GM15510 (cell line): ENCODE data around the gene SCMH1.

ENCODE experiments used
- POLR2A ChIP-seq: IDR thresholded peaks from 3 replicates; pipeline ENCODE4 v1.6.1; 2011; ENCODE audit warnings: borderline replicate concordance; ENCODE audit not compliant: insufficient read length; ENCODE audit errors: extremely low read depth

The SCMH1 gene

GRCh38 chr1:41175546-41175945 is 66.6 kb downstream of the SCMH1 start:
- no peak for TF ChIP-seq POLR2A

DNA sequence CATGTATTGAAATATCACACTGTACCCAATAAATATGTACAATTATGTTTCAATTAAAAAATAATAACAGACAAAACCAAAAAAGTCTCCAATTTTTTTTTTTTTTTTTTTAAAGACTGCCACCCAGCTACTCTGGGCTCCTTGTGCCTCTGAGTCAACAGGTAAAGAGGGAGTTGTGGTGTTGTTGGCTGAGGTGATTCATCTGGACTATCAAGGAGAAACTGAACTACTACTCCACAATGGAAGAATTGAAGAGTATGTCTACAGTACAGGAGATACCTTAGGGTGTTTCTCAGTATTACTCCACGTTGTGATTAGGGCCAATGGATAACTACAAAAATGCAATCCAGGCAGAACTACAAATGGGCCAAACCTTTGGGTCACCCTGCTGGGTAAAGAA is 67.9 kb downstream of the SCMH1 start:
- TF ChIP-seq POLR2A: no peak

DNA sequence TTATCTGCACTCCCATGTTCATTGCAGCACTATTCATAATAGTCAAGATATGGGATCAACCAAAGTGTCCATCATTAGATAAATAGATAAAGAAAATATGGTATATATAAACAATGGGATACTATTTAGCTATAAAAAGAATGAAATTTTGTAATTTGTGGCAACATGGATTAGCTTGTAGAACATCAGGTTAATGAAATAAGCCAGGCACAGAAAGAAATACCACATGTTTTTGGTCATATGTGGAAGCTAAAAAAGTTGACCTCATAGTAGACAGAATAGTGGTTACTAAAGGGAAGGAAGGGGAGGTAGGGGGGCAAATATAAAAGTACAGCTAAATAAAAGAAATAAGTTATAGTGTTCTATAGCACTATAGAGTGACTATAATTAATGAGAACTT is 68.5 kb downstream of the SCMH1 start:
- no peak for TF ChIP-seq POLR2A

GRCh38 chr1:41171266-41171874 is 70.7 kb downstream of the SCMH1 start:
- TF ChIP-seq POLR2A: no peak

DNA sequence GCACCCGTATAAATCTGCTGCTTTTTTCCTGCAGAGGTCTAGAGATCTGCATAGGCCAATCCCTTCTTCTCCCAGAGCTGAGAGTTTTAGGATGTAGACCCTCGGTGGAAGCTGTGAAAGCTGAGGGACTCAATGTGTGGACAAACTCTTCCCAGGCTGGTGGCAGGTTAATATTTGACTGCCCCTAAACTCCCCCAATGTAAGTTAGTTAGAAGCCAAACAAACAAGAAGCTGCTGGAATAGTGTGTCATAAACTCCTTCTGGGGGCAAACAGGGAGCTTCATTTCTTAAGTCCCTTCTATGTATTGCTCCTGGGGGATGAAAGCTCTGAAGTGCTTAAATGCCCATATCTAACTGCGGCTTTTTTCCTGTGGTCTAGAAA is 72.3 kb downstream of the SCMH1 start:
- no peak for TF ChIP-seq POLR2A

DNA sequence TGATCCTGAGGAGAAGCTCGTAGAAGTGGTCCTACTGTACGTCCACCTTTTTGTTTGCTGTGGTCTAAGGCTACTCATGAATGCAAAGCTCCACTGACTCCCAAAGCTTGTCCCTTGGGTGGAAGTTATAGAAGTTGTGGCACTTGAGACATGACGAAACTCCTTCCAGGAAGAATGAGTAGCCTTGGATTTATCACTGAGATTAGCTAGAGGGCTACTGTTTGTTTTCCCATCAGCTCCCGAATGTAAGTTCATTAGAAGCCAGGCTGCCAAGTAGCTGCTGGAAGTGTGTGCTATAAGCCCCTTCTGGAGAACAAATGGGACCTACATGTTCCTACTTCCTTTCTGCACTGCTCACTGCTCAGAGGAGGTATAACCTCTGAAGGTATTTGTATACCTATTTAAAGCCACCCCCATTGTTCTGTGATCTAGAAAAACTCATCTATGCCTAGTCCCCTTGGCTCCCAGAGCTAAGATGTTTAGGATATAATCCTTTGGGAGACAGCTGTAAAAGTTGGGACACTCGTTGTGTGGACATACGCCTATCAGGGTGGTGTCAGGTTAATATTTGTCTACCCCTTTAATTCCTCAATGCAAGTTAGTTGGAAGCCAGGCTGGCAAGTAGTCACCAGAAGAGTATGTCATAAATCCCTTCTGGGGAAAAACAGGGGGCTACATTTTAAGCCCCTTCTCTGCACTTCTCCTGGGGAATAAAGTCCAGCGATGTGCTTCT is 72.9 kb downstream of the SCMH1 start:
- TF ChIP-seq POLR2A: no peak

DNA sequence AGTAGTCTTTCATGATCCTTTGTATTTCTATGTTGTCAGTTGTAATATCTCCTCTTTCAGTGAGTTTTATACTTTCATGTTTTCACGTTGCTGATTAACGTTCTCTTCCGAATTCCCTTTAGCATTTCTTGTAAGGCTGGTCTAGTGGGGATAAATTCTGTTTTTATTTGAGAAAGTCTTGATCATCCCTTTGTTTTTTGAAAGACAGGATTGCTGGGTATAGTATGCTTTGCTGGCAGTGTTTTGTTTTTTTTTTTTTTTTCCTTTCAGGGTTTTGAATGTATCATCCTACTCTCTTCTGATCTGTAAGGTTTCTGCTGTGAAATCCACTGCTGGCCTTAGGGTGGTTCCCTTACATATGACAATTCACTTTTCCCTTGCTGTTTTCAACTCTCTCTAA is 74.4 kb downstream of the SCMH1 start:
- no peak for TF ChIP-seq POLR2A

GRCh38 chr1:41164727-41165126 is 77.4 kb downstream of the SCMH1 start:
- TF ChIP-seq POLR2A: no peak

DNA sequence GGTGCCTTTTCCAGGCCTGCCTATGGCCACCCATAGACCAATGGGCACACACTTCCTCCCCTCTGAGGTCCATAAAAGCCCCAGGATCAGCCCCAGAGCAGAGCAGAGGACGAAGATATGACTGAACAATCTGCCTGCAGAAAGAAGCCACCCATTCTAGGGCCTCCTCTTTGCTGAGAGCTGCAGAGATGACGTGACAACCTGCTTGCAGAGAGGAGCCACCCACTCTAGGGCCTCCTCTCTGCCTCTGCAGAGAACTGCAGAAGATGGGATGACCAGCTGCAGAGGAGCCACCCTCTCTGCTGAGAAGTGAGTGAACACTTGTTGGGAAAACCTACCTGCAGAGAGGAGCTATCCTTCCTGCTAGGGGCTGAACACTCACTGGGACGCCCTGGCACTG is 79.7 kb downstream of the SCMH1 start:
- TF ChIP-seq POLR2A: no peak

GRCh38 chr1:41161846-41162245 is 80.3 kb downstream of the SCMH1 start:
- TF ChIP-seq POLR2A: no peak

- no peak for TF ChIP-seq POLR2A
Measured at GRCh38 chr1:41160498-41161110, 81.5 kb downstream of the SCMH1 start.

- no peak for TF ChIP-seq POLR2A
Measured at GRCh38 chr1:41158966-41159365, 83.1 kb downstream of the SCMH1 start.

GRCh38 chr1:41158147-41158875 is 83.8 kb downstream of the SCMH1 start:
- TF ChIP-seq POLR2A: no peak

- TF ChIP-seq POLR2A: no peak
Measured at GRCh38 chr1:41155105-41155504, 87.0 kb downstream of the SCMH1 start.

DNA sequence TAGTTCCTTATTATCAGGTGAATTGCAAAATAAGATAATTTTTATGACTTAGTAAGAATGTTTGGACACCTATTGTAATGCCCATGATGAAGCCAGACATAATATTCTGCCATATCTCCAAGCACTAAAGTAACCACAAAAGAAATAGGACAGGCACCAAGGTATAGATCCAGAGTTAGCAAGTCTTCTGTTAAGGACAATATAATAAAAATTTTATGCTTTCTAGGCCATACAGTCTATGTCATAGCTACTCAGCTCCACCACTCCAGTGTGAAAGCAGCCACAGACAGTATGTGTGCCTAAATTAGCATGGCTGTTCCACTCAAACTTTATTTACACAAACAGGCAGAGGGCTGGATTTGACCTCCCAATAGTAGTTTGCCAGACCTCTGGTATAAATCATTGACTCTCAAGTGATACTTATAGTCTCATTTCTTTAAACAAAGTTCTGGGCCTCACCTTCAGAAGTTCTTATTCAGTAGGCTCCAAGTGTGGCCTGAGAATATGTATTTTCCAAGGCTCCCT is 88.3 kb downstream of the SCMH1 start:
- TF ChIP-seq POLR2A: no peak
